Skin epidermis (tissue), 12 donors: Measurements from ENCODE around the gene PPM1D.
"Not testable (repeated sequence)": the region's sequence is repeated elsewhere in the genome, so short reads cannot be mapped to it uniquely, and the experiment has no call there.

Experiments
- H3K27ac ChIP-seq, 21 experiments: fragments of 200-600 bp; sonication (generic) in 11 of 21; one replicate each; pipeline ENCODE4 v1.5.0; 2020; ENCODE audit warnings: mild to moderate bottlenecking in 3 of 21, inconsistent platforms in 2 of 21, moderate library complexity in 2 of 21
- H3K4me3 ChIP-seq, 7 experiments: fragments of 200-600 bp; sonication (generic) in 2 of 7; one replicate each; pipeline ENCODE4 v1.5.0; 2020; ENCODE audit warnings: inconsistent platforms in 2 of 7, mild to moderate bottlenecking in 2 of 7, moderate library complexity in 1 of 7

Gene PPM1D

DNA sequence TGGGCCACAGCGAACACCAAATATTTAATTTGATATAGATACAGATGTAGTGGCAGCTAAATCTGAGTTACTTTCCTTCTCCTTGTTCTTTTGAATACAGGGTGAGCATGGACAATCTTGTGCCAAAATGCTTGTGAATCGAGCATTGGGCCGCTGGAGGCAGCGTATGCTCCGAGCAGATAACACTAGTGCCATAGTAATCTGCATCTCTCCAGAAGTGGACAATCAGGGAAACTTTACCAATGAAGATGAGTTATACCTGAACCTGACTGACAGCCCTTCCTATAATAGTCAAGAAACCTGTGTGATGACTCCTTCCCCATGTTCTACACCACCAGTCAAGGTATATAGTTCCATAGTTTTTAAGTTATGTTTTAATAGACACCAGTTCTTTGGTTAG lies 56.5 kb downstream of the PPM1D start:
- Histone ChIP-seq H3K27ac (no peak overlapping the region), H3K4me3 (no peak overlapping the region)

DNA sequence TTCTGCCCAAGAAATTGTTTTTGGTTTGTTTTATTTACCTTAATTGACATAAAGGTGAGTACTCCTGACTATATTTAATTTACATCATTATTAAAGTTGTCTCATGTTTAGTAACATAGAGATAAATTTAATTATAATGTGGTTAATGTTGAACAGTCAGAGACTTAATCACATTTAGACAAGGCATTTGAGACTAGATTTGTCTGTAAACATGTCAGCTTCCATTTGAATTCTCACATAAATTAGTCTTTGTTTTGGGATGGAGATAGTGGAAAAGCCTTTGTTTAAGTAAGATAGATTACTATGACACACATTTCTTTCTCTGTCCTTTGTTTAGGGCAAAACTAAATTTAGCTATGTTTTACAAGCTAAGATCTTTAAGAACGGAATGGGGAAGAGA lies 59.2 kb downstream of the PPM1D start:
- Histone ChIP-seq H3K27ac (no peak overlapping the region), H3K4me3 (no peak overlapping the region)

DNA sequence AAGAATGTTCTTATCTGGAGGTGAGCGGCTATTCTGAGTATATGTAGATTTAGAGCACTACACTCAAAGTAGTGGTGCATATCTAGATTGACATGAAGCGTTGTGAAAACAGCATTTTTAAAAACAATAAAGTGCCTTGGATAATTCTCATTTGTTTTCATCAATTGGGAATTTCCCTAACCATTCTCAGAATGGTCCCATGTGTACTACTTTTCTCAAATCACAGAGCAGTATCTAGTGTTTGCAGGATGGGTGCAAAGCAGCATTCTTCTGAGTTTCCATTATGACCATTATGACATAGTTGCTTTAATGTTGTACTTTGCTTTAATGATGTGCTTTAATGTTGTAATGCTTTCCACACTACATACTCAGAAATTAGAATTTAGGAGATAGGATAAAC lies 61.5 kb downstream of the PPM1D start:
- H3K4me3 ChIP-seq: no peak overlapping the region
- H3K27ac ChIP-seq: no peak overlapping the region

DNA sequence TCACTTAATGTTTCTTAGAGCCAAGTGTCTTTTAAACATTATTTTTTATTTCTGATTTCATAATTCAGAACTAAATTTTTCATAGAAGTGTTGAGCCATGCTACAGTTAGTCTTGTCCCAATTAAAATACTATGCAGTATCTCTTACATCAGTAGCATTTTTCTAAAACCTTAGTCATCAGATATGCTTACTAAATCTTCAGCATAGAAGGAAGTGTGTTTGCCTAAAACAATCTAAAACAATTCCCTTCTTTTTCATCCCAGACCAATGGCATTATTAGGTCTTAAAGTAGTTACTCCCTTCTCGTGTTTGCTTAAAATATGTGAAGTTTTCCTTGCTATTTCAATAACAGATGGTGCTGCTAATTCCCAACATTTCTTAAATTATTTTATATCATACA lies 64.0 kb downstream of the PPM1D start:
- Histone ChIP-seq H3K27ac (no peak overlapping the region), H3K4me3 (no peak overlapping the region)

DNA sequence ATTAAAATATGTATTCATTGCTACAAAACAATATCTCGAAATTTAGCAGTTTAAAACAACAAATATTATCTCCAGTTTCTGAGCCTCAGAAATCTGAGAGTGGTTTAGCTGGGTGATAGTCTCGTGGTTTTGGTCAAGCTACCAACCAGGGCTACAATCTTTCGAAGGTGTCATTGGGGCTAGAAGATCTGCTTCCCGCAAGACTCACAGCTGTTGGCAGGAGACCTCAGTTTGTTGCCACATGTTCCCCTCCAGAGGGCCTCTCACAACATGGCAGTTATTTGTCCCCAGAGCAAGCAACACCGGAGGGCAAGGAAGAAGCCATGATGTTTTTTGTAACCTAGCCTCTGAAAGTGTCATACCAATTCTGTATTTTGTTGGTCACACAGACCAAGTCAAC lies 65.6 kb downstream of the PPM1D start:
- Histone ChIP-seq H3K4me3 (no peak overlapping the region), H3K27ac (no peak overlapping the region)

DNA sequence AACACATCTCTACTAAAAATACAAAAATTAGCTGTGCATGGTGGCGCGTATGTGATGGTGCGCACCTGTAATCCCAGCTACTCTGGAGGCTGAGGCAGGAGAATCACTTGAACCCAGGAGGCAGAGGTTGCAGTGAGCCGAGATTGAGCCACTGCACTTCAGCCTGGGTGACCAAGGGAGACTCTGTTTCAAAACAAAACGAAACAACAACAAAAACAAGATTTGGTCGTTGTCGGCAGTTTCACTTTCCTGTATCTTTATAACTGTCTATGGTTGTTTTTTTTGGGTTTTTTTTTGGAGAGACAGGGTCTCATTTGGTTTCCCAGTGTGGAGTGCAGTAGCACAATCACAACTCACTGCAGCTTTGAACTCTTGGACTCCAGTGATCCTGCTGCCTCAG lies 68.7 kb downstream of the PPM1D start:
- not testable (repeated sequence) for H3K27ac ChIP-seq, H3K4me3 ChIP-seq

DNA sequence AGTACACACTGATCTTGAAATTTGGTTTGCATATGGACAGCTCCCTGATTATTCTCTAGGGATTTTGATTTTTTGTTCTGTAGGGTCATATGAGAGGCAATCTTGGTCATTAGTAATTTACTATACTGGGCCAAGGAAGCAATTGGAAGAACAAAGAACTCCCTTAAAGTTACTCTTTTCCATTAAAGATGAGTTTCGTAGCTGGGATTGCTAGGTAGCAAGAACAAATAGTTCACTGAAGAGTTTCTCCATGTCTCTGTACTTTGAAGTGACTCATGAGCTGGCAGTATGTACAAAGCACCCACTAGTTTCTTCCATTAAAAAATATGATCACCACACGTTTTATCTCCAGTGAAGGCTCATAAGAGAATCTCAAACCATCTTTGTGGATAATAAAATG lies 71.5 kb downstream of the PPM1D start:
- Histone ChIP-seq H3K4me3 (no peak overlapping the region), H3K27ac (no peak overlapping the region)

DNA sequence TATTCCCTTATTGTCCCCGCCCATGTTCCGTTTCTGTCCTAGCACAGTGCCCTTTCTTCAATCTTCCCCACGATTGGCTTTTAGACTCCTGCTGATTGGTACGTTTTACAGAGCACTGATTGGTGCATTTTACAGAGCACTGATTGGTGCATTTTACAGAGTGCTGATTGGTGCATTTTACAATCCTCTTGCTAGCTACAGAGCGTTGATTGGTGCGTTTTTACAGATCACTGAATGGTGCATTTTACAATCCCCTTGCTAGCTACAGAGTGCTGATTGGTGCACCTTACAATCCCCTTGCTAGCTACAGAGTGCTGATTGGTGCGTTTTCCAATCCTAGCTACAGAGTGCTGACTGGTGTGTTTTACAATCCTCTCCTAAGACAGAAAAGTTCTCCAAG lies 74.6 kb downstream of the PPM1D start:
- H3K27ac ChIP-seq, H3K4me3 ChIP-seq: not testable (repeated sequence)

DNA sequence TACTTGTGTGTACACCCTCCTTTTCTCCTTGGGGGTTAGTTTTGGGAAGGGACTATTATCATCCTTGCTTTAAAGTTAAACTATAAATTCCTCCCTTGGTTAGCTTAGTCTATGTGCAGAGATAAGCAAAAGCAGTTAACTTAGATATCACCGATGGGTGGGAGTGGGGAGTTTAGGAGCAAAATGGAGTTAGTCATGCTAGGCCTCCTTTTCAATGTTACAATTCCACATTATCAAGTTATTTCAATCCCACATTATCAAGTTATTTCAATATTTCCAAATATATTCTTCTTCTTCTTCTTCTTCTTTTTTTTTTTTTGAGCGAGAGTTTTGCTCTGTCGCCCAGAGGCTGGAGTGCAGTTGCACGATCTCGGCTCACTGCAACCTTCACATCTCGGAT lies 76.0 kb downstream of the PPM1D start:
- Histone ChIP-seq H3K4me3 (no peak overlapping the region), H3K27ac (no peak overlapping the region)

DNA sequence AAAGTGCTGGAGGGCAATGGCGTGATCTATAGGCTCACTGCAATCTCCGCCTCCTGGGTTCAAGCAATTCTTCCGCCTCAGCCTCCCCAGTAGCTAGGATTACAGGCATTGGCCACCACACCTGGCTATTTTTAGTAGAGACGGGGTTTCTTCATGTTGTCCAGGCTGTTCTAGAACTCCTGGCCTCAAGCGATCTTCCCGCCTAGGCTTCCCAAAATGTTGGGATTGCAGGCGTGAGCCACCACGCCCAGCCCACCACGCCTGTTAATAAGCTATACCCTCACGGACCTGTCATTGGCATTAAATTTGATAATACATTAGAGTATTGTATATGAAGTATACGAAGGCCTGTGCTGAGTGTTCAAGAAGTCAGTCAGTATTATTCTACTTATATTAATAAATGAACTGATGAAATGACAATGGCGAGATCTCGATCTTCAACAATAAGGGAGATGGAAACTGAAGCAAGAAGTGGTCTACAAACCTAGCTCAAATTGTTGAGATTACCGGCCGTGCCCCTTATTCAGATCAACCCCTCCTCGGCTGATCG lies 76.8 kb downstream of the PPM1D start:
- Histone ChIP-seq H3K27ac (peak overlapping the region in 19 of 21 experiments; percentile 10 to 90 (median 73)), H3K4me3 (peak overlapping the region; percentile 62 to 90 (median 74))

DNA sequence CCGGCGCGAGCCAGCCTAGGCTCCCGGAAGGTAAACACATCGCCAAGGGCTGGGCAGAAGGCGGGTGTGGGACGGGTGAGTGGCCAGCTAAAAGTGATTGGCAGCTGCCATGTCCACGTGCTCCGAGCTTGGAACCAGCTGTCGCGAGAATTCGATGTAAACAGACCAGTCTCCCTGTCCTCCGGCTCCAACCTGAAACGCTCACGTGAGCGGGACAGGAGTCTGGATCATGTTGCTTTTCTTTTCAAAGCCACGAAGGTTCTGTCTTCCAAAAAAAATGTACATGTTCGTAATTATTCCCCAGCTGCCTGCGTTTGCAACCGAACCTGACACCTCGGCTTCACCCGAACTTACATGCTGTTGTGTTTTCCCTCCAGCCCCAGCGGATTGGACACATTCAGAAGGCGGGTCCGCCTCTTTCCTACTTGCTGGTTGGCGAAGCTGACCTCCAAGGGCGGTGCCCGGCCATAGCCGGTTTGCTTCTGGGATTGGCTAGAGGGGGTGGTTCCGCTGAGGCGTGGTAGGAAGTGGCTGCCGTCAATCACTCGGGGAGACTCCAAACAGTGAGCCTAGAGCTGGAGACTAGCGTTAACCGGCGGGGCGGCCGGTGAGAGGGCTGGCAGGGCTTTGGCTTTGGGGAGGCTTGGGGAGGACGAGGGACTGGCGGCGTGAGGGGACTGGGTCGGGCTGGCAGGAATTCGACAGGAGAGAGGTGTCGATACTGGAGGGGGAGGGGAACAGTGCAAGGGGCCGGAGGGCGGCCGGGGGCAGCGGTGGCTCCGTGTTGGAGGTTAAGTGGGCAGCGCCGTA lies 77.5 kb downstream of the PPM1D start, which contains the start of gene BCAS3:
TSS of gene BCAS3 (plus strand) at position 544 of the 810 bp plus-strand sequence.
- Histone ChIP-seq H3K27ac (peak within 1 kb of the TSS in 20 of 21 experiments; percentile 62 to 90 (median 78)), H3K4me3 (peak within 1 kb of the TSS; percentile 62 to 90 (median 74))

DNA sequence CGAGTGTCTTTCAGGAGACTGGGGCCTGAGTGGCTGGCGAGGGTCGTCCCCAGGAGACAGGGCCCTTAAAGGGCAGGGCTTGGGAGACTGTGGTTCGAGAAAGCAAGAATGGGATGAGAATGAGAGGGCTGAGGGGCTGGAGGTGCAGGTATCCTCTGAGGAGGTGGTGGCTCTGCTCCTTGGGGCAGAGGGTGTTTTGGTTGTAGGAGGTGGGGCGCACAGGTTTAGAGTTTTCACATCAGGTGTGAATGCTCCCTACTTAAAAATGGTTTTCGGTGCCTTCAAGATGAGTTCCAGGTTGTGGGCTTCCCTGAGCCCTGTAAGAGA lies 78.1 kb downstream of the PPM1D start:
- Histone ChIP-seq H3K27ac (peak overlapping the region in 20 of 21 experiments; percentile 31 to 90 (median 78)), H3K4me3 (peak overlapping the region; percentile 62 to 90 (median 74))

DNA sequence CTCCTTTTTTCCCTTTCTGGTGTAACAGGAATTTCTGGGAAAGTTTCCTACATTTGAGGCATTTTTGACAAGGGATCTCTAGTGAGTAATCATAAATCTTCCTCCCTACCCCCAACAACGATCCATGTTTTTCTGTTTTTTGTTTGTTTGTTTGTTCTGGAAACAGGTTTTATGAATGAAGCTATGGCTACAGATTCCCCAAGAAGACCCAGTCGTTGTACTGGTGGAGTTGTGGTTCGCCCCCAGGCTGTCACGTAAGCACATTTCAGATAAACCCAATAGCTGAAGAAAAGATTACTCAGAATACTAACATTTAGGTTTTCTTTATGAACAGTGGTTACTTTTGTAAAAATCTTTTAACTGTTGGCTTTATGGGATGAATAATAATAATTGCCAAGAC lies 79.3 kb downstream of the PPM1D start:
- no peak overlapping the region for H3K27ac ChIP-seq
- no peak overlapping the region for H3K4me3 ChIP-seq

DNA sequence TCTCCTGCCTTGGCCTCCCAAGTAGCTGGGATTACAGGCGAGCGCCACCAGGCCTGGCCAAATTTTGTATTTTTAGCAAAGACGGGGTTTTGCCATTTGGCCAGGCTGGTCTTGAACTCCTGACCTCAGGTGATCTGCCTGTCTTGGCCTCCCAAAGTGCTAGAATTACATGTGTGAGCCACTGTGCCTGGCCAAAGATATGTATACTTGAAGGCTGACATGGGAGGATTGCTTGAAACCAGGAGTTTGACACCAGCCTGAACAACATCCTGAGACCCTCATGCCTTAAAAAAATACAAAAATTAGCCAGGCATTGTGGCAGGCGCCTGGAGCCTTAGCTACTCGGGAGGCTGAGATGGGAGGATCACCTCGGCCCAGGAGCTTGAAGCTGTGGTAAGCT lies 80.8 kb downstream of the PPM1D start:
- Histone ChIP-seq H3K27ac (no peak overlapping the region), H3K4me3 (no peak overlapping the region)

DNA sequence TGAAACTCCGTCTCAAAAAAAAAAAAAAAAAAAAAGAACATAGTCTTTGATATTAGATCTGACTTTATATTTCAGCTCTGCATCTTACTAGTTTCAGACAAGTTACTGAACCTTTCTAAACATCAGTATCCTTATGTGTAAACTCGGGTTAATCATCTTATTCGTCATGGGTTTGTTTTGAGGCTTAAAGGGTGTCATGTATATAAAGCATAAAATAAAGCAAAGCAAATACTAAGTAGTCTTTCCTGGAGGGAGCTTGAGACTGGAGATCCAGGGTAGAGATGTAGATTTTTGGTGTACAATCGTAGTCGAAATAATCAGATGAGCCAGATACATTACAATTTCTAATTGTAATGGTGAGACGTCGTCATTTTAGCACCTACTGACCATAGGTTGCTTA lies 85.4 kb downstream of the PPM1D start:
- no peak overlapping the region for H3K27ac ChIP-seq
- H3K4me3 ChIP-seq: no peak overlapping the region

DNA sequence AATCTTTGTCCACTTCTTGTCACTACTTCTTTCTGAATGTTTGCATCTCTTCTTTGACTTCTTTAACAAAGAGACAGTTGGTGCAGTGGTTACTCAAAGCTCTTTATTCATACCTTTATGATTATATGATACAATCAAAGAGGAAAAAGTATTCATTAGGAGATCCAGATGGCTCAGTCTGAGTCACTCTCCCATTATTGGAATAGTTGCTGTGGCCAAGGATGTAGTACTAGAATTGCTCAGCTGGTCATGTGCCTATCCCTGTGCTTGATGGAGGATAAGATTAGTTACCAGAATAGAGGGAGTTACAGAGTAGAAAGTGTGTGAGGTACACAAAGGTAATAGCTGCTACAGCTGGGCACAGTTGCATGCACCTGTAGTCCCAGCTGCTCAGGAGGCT lies 96.0 kb downstream of the PPM1D start:
- H3K4me3 ChIP-seq: no peak overlapping the region
- no peak overlapping the region for H3K27ac ChIP-seq

DNA sequence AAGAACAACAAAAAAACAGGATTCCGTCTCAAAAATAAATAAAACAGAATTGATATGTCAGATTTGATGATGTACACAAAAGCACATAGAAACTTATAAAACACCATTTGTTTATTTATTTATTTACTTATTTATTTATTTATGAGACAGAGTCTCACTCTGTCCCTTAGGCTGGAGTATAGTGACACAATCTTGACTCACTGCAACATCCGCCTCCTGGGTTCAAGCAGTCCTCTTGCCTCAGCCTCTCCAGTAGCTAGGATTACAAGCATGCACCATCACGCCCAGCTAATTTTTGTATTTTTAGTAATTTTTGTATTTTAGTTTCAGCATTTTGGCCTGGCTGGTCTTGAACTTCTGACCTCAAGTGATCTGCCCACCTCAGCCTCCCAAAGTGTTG lies 99.1 kb downstream of the PPM1D start:
- Histone ChIP-seq H3K27ac (no peak overlapping the region), H3K4me3 (no peak overlapping the region)

DNA sequence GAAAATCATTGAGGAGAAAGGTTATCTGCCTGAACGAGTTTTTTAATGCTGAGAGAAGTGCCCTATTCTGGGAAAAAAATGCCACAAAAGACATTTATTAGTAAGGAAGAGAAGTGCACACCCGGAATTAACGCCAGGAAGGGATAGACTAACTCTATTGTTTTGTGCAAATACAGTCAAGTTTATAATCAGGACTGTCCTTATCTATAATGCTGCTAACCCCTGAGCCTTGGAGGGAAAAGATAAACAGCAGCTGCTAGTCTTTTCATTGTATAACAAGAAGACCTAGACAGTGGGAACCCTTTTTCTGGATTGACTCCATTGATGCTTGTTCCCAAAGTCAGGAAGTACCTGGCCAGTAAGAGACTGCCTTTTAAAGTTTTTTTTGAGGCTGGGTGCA lies 104.2 kb downstream of the PPM1D start:
- no peak overlapping the region for H3K27ac ChIP-seq
- no peak overlapping the region for H3K4me3 ChIP-seq

DNA sequence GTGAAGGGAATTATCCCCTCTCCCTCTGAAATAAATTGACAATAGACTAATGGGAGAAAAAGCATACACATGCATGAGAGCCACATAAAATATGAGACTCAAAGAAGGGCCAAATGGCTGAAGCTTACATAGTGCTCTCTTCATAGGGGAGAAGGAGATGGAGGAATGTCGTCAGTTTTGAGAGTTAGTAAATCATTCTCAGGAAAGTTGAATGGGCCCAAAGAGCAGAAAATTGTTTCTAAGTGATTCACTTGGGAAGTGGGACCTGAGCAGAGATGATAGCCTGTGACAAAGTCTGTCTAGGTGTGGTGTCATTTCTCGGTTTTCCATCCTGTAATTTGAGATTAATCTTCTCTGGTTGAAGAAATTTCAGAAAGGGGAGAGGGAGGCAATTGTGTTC lies 112.7 kb downstream of the PPM1D start:
- Histone ChIP-seq H3K4me3 (no peak overlapping the region), H3K27ac (no peak overlapping the region)

DNA sequence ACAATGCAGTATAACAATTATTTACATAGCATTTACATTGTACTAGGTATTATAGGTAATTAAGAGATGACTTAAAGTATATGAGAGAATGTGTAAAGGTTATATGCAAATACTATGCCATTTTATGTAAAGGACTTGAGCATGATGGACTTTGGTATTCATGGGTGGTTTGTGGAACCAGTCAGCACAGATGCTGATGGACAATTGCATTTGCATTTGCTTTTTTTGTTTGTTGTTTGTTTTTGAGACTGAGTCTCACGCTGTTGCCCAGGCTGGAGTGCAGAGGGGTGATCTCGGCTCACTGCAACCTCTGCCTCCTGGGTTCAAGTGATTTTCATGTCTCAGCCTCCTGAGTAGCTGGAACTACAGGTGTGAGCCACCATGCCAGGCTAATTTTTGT lies 113.6 kb downstream of the PPM1D start:
- H3K4me3 ChIP-seq: no peak overlapping the region
- no peak overlapping the region for H3K27ac ChIP-seq
